HUES6 (cell line): ENCODE data around the gene GPR149.

ENCODE experiments used
- H3K27ac ChIP-seq: 2 replicates; pipeline ENCODE4 v1.7.0; 2013; ENCODE audit warnings: low read depth, mild to moderate bottlenecking, low read length, inconsistent platforms
- H3K27me3 ChIP-seq: 2 replicates; pipeline ENCODE4 v1.6.1; 2013; ENCODE audit warnings: low read length; ENCODE audit not compliant: control insufficient read depth, insufficient read depth
- H3K36me3 ChIP-seq: 2 replicates; pipeline ENCODE4 v1.6.1; 2013; ENCODE audit warnings: low read length; ENCODE audit not compliant: control insufficient read depth, insufficient read depth
- H3K4me1 ChIP-seq: 2 replicates; pipeline ENCODE4 v1.6.1; 2013; ENCODE audit warnings: low read length; ENCODE audit not compliant: control insufficient read depth, insufficient read depth
- H3K4me3 ChIP-seq: 2 replicates; pipeline ENCODE4 v1.5.1; 2013; ENCODE audit warnings: low read depth, low read length
- H3K9ac ChIP-seq: one replicate; pipeline ENCODE4 v1.6.1; 2013; ENCODE audit warnings: mild to moderate bottlenecking, low read length
- H3K9me3 ChIP-seq: 2 replicates; pipeline ENCODE4 v1.6.1; 2013; ENCODE audit warnings: low read depth, low read length; ENCODE audit not compliant: control insufficient read depth, insufficient read depth

Gene GPR149

GRCh38 chr3:154304116-154304786, 125.7 kb downstream of the GPR149 start:
- Histone ChIP-seq H3K9ac (no peak overlapping the region), H3K27ac (no peak overlapping the region), H3K27me3 (no peaks in the 10 kb centered on the region), H3K4me1 (no peaks in the 10 kb centered on the region), H3K4me3 (no peak overlapping the region), H3K9me3 (no peaks in the 10 kb centered on the region), H3K36me3 (peaks cover 99% of the 10 kb centered on the region)

- Histone ChIP-seq H3K36me3 (peaks cover 97% of the 10 kb centered on the region), H3K9ac (no peak overlapping the region), H3K27ac (no peak overlapping the region), H3K27me3 (no peaks in the 10 kb centered on the region), H3K4me1 (no peaks in the 10 kb centered on the region), H3K4me3 (no peak overlapping the region), H3K9me3 (no peaks in the 10 kb centered on the region)
Measured at GRCh38 chr3:154301561-154301960, 128.4 kb downstream of the GPR149 start.

- H3K36me3 ChIP-seq = peaks cover 90% of the 10 kb centered on the region
- no peaks in the 10 kb centered on the region for H3K4me1 ChIP-seq
- H3K9me3 ChIP-seq = no peaks in the 10 kb centered on the region
- H3K27me3 ChIP-seq = no peaks in the 10 kb centered on the region
- no peak overlapping the region for H3K9ac ChIP-seq
- H3K4me3 ChIP-seq = no peak overlapping the region
- H3K27ac ChIP-seq = no peak overlapping the region
Measured at GRCh38 chr3:154294016-154294415, 136.0 kb downstream of the GPR149 start.

- H3K4me1 ChIP-seq = no peaks in the 10 kb centered on the region
- no peaks in the 10 kb centered on the region for H3K9me3 ChIP-seq
- no peak overlapping the region for H3K27ac ChIP-seq
- no peak overlapping the region for H3K4me3 ChIP-seq
- H3K36me3 ChIP-seq = peaks cover 83% of the 10 kb centered on the region
- no peaks in the 10 kb centered on the region for H3K27me3 ChIP-seq
- H3K9ac ChIP-seq = no peak overlapping the region
Measured at GRCh38 chr3:154290187-154290586, 139.8 kb downstream of the GPR149 start.
